HL-60 (cell line): ENCODE measurements around the gene NLRP13.
"Not testable (repeated sequence)": the region's sequence is repeated elsewhere in the genome, so short reads cannot be mapped to it uniquely, and the experiment has no call there.

Source experiments
- GABPA ChIP-seq: IDR thresholded peaks from 2 replicates; pipeline ENCODE4 v1.6.1; 2012; ENCODE audit warnings: low read depth
- TF ChIP-seq, protein P1 (sequence below): IDR thresholded peaks from one replicate; pipeline ENCODE4 v1.5.1; 2011; ENCODE audit warnings: low read length, control low read depth, inconsistent platforms; ENCODE audit not compliant: insufficient read depth

DNA sequence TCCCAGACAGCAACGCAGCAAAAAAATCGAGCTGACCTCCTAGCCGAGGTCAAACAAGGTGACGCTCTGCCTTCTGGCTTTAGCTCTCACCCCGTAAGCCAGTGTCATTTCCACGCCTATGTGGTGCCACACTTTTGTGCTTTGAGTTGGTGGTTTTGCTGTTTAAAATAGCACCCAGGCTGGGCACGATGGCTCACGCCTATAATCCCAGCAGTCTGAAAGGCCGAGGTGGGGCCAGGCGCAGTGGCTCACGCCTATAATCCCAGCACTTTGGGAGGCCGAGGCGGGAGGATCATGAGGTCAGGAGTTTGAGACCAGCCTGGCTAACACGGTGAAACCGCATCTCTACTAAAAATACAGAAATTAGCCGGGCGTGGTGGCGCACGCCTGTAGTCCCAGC lies 18.4 kb upstream of the NLRP13 start:
- not testable (repeated sequence) for TF ChIP-seq GABPA
- TF ChIP-seq, protein P1, sequence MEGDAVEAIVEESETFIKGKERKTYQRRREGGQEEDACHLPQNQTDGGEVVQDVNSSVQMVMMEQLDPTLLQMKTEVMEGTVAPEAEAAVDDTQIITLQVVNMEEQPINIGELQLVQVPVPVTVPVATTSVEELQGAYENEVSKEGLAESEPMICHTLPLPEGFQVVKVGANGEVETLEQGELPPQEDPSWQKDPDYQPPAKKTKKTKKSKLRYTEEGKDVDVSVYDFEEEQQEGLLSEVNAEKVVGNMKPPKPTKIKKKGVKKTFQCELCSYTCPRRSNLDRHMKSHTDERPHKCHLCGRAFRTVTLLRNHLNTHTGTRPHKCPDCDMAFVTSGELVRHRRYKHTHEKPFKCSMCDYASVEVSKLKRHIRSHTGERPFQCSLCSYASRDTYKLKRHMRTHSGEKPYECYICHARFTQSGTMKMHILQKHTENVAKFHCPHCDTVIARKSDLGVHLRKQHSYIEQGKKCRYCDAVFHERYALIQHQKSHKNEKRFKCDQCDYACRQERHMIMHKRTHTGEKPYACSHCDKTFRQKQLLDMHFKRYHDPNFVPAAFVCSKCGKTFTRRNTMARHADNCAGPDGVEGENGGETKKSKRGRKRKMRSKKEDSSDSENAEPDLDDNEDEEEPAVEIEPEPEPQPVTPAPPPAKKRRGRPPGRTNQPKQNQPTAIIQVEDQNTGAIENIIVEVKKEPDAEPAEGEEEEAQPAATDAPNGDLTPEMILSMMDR: not testable (repeated sequence)
